GM18951 (cell line): ENCODE measurements around the gene ASAP3.

ENCODE experiments used
- POLR2A ChIP-seq: IDR thresholded peaks from 4 replicates; pipeline ENCODE4 v1.6.1; 2011; ENCODE audit warnings: mild to moderate bottlenecking; ENCODE audit not compliant: insufficient read length, insufficient read depth; ENCODE audit errors: extremely low read depth
- in situ Hi-C: fragments of 300-500 bp; cut with MboI; formaldehyde crosslinking; loops from one replicate; pipeline ENCODE4 v1.12.0; 2022; ENCODE audit warnings: low sequenced_read_pairs, mixed read lengths, inconsistent platforms; ENCODE audit not compliant: unreplicated experiment

The ASAP3 gene

DNA sequence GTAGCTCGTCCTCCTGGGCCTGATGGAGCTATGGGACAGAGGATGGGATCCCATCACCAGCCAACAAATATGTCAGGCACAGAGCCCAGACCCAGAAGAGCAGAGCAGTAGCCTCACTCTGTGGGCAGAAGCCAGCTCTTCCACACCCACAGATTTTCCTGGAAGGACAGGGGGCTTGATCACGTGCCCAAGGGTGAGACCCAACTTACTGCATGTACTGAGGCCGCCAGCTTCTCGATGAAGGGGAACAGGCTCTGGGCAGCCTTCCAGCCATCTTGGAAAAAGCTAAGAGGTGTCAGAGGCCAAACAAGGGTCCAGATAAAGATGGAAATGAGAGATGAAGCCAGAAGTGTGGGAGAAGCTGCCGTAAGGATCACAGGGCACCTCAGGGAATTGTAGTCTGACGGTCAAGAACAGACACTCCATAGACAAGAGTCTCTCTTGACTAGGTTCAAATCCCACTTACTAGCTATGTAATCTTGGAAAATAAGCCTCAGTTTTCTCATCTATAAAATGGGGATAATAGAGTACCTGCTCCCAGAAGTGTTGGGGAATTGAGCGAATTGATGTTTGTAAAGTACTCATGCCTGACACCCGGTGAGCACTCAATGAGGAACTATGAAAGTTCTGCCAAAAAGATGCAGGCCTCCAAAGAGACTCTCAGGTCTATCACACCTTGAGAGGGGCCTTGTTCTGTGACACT, 42.4 kb downstream of the ASAP3 start:
- no peak for TF ChIP-seq POLR2A
- in situ Hi-C loops, result no loop called here

DNA sequence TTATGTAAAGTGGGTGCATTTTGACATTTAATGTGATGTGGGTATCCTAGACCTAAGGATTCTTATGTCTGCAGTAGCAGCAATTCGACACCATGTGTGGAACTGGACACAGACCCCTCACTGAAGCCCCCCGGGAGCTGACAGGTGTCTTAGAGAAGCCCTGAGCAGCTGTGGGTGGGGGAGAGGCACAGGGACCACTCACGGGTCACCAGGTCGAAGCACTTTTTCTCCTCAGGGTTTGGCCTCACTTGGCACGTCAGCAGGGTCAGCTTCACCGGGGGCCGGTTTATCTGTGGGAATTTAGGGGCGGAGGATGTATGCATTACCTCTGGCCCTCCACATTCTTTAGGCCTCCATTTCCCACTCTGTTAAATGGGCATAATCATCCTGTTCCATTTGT, 45.4 kb downstream of the ASAP3 start:
- in situ Hi-C loops, result no loop called here

DNA sequence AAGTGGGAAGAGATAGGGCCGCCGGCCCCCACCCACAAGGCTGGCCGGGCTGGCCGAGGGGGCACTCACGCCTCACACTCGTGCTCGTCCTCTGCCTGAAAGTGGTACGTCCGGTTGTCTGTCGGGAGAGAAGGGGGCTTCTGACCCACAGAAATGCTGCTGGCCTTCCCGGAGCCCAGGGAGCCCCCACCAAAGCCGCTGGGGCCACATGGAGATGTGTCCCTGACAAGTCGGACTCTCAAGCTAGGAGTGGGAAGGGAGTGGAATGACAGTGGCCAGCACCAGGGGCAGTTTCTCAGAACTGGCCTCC, 46.7 kb downstream of the ASAP3 start:
- in situ Hi-C loops, result no loop called here
- TF ChIP-seq POLR2A, result no peak

More for the DNA sequence above, 45.4 kb downstream of the ASAP3 start:
- TF ChIP-seq POLR2A, result no peak

DNA sequence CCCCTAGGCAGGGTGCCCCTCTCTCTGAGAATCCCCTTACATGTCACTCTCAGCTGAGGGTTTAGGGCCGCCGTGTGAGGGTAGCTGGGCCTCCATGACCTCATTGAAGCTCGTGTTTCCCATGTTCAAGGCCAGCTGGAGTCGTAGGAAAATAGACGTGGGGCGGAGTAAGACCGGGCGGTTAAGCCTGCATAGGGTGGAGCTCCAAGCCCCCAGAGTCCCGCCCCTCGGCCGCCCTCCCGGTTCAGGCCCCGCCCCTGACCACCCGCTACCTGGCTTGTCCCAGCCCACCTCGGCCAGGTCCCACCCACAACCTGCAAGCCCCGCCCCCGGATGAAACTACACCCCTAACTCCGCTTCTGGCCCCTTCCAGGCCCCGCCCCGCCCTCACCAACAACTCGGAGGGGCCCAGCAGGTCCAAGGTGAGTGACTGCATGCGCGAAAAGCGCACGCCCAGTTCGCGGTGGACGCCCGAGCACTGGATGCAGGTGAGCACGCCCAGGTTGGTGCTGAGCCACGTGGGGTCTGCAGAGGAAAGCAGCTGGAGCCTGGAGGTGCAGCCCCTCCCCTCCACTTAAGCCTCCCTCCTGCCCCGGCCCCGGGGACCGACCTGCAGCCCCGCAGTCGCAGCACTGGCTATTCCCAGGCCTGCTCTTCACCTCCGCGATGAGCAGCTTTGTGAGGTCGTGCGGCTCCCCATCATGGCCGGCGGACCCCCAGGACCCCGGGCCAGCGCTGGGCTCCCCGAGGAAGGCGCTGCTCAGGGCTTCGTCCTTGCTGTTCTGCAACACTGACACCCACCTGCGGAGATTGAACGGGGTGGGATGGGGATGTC, 47.2 kb downstream of the ASAP3 start:
- in situ Hi-C loops, result no loop called here
- no peak for TF ChIP-seq POLR2A

DNA sequence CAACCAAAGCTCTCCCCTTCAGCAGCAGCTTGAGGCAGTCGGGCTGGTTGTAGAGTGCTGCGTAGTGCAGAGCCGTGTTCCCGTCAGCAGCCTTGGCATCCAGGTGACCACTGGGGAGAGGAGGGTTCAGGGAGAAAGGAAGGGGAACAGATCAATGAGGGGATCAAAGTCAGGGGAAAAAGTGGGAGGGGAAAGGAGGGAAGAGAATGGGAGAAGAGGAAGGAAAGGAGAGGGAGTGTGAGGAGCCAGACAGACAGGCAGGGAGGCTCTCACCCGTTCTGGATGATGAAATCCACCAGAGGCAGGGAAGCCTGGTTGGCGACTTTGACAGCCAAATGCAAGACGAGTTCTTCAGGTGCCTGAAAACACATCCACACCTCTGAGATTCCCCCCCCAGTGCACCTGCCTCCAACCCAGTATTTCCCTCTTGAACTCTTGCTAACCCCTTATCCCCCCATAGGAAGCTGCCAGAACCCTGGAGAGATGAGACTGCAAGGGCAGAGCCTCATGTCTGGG, 49.7 kb downstream of the ASAP3 start:
- TF ChIP-seq POLR2A, result no peak
- in situ Hi-C loops, result no loop called here

DNA sequence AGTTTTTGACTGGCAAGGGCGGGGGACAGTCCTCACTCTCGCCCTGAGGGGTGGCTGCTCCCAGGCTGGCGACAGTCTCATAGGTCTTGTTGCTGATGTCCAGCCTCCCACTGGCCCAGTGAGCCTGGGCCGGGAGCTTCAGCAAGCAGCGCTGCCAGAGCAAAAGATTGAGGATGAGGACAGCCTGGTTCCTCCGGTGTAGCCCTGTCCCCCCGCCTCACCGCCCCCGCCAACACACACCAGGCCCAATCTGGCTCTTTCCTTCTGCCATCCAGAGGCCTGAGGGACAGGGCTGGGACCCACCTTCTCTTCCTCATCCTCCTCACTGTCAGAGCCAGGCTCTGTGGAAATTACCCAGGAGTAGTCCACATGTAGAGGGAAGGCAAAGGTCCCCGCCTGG, 50.9 kb downstream of the ASAP3 start:
- TF ChIP-seq POLR2A, result no peak
- in situ Hi-C loops, result no loop called here

DNA sequence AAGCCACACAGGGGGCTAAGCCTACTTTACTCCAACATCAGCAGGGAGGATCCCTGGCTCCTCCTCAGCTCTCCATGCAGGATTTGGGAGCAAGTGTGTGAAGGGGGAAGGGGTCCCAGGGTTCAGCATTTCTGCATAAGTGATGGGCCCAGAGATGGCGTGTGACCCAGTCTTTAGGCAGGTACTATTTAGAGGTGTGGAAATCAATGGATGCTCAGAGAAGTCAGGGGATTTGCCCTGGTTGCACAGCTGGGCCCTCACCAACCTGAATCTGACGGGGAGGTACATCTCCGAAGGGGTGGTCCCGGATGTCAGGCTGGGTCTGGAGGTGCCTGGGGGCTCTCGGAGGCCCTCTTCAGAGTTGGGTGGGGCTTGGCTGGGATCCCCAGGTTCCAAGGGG, 52.5 kb downstream of the ASAP3 start:
- in situ Hi-C loops, result no loop called here
- no peak for TF ChIP-seq POLR2A

DNA sequence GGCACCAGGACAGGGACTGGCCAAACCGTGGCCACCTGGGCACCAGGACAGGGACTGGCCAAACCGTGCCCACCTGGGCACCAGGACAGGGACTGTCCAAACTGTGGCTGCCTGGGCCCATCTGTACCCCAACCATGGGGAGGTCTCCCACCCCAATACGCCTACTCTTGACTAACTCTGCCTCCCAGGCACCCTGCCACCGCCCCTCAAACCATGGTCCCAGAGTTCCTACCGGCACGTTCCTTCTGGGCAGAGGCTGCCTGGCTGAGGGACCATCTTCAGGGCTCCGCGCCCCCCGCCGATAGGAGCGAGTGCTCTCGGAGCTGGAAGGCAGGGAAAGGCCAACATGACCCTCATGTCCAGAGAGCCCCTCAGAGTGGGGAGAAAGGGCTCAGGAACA, 53.2 kb downstream of the ASAP3 start:
- in situ Hi-C loops, result no loop called here
- no peak for TF ChIP-seq POLR2A

DNA sequence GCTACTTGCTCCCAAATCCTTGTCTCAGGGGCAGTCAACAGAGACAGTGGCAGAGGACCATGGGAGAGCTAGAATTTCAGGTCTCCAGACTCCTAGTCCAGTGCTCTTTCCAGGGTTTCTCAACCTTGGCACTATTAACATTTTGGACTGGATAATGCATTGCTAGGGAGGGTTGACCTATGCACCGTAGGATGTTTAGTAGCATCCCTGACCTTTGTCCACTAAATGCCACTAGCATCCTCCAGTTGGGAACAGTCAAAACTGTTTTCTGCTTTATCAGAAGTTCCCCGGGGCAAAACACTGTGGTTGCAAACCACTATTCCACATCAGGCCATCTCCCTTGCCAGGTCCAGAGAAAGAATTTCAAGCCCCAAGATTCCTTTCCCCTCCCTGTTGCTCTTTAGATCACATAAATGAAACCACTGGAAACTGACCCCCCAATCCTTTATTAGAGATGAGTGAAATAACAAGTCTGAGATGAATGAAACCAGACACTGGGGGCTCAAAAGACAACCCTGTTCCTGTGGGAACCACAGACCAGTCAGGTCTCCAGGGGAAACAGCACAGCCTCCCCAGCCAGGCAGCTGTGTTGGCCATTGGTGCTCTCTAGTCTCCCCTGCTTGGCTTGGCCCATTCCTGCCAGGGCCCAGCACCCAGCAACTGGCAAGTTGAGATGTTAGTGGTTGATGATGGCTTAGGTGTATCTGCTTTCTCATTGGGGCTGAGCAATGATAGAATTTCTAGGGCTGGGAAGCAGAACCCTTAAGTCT, 55.7 kb downstream of the ASAP3 start:
- in situ Hi-C loops, result no loop called here
- no peak for TF ChIP-seq POLR2A

DNA sequence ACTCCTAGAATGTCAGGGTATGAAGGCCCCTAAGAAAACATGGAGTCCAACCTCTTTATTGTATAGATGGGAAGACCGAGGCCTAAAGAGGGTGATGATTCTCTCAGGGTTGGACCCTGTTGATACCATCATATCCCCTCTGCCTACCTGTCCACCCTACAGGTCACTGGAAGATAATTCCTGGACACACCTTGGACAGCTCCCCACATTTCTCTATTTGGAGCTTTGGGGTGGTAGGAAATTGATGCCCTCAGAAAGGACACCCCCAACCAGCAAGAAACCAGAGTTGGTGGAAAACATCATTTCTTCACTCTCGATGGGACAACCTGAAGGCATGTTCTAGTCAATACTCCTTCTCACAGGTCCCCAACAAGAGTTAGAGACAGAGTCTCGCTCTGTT, 56.4 kb downstream of the ASAP3 start:
- TF ChIP-seq POLR2A, result no peak
- in situ Hi-C loops, result no loop called here

DNA sequence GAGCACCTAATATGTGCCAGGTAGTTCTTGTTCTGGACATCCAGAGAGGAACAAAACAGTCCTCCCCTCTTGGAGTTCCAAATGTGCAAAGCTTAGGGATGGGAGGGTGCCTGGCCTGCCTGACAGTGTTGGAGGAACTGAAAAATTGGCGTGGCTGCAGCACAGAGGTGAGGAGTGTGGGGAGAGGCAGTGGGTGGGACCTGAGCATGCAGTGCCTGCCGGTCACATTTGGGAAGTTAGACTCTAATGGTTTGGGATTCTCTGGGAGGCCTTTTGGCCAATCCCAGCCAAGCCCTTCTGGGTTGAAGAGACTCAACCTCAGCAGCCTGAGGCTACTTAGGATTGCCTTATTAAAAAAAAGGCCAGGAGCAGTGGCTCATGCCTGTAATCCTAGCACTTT, 57.2 kb downstream of the ASAP3 start:
- in situ Hi-C loops, result no loop called here
- TF ChIP-seq POLR2A, result no peak

DNA sequence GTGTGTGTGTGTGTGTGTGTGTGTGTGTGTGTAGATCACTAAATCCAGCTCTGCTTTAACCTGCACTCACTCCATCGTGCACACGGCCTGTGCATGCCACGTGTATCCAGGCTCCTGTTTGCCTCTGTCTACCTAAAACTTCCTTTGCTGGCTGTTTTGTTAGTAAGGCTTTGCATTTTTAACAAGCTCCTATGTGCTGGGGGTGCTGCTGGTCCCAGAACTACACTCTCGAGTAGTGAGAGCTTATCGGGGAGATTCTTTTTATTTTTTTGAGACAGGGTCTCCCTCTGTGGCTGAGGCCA, 58.8 kb downstream of the ASAP3 start:
- no peak for TF ChIP-seq POLR2A
- in situ Hi-C loops, result no loop called here

DNA sequence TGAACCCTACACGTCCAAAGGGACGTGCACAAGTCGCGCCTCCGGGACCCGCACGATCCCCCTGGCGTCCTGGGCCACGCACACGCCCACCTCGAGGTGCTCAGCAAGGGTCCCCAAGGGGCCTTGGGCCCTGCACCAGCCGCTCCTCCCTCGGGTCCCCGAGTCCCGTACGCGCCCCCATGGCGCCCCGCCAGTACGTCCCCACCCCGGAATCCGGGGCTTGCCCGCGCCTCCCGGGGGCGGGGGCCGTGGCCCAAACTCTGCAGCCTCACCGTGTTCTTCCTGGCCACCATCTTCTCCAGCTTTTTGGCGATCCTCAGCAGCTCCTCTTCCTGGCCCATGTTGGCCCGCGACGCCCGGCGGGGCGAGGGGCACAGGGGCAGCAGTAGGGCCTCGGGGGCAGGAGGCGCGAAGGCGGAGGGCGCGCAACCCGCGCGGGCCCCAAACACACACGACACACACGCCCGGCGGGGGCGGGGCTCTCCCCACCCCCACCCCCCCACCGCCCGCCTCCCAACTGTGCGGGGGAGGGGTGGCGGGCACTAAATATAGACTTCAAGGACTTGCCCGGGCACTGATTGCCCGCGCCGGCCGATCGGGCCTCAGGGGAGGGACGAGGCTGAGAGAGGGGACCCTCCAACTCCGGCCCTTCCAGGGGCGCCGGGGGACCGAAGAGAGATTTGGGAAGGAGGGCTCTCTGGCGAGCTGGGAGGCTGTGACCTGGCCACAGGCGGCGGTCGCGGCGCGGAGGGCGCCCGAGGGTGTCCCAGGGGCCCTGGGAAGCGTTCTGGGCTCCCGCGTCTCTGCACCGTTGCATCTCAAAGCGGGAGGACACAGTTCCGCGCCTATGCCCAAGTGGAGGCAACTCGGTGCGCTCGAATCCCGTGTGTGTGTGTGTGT, 59.4 kb downstream of the ASAP3 start, which contains the start of gene TCEA3:
Gene TCEA3 (minus strand): TSS at position 456 of the 900 bp plus-strand sequence. CDS start 115 bp downstream, at position 341.
- in situ Hi-C loops, result no loop called here

More for the DNA sequence above, 59.4 kb downstream of the ASAP3 start, which contains the start of gene TCEA3:
- no peak for TF ChIP-seq POLR2A
